Measurements from ENCODE around the gene TEKT1.

DNA sequence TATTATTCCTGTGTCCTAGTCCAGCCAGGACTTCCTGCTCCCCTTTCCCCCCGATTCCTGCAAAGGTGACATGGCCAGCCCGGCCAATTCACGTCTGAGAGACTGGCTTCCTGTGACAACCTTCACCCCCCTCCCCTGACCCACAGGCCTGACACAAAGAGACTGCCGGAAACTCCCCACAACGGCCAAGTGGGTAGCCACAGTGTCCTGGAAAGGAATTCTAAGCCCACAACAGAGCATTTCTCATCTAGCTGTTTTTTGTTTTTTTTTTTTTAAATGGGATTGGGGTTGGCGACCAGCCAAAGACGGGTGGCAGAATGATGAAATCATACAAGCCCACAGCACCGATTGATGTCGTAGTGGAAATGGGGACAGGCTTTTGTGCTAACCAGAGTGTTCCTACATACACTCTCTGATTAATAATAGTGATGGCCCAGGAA, 78.5 kb downstream of the TEKT1 start:
- TF ChIP-seq, protein P1, sequence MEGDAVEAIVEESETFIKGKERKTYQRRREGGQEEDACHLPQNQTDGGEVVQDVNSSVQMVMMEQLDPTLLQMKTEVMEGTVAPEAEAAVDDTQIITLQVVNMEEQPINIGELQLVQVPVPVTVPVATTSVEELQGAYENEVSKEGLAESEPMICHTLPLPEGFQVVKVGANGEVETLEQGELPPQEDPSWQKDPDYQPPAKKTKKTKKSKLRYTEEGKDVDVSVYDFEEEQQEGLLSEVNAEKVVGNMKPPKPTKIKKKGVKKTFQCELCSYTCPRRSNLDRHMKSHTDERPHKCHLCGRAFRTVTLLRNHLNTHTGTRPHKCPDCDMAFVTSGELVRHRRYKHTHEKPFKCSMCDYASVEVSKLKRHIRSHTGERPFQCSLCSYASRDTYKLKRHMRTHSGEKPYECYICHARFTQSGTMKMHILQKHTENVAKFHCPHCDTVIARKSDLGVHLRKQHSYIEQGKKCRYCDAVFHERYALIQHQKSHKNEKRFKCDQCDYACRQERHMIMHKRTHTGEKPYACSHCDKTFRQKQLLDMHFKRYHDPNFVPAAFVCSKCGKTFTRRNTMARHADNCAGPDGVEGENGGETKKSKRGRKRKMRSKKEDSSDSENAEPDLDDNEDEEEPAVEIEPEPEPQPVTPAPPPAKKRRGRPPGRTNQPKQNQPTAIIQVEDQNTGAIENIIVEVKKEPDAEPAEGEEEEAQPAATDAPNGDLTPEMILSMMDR (IDR thresholded peaks at IDR 0.05; ENCODE audit: insufficient read depth, low read depth, low read length): no peak
- TF ChIP-seq EZH2 (IDR thresholded peaks at IDR 0.05; ENCODE audit: insufficient read depth, low read length): no peak
